Activated CD8-positive, alpha-beta memory T cell treated with anti-CD3 and anti-CD28 coated beads, Interleukin-2, amount 50 U/mL, for 24 hours (primary cell): ENCODE measurements around the gene ST6GALNAC3.
"Not testable (repeated sequence)": the region's sequence is repeated elsewhere in the genome, so short reads cannot be mapped to it uniquely, and the experiment has no call there.

ENCODE experiments used
- DNase-seq: peaks from one replicate; pipeline ENCODE4 v3.0.0-alpha.2; 2020; ENCODE audit errors: extremely low read depth

Gene ST6GALNAC3

DNA sequence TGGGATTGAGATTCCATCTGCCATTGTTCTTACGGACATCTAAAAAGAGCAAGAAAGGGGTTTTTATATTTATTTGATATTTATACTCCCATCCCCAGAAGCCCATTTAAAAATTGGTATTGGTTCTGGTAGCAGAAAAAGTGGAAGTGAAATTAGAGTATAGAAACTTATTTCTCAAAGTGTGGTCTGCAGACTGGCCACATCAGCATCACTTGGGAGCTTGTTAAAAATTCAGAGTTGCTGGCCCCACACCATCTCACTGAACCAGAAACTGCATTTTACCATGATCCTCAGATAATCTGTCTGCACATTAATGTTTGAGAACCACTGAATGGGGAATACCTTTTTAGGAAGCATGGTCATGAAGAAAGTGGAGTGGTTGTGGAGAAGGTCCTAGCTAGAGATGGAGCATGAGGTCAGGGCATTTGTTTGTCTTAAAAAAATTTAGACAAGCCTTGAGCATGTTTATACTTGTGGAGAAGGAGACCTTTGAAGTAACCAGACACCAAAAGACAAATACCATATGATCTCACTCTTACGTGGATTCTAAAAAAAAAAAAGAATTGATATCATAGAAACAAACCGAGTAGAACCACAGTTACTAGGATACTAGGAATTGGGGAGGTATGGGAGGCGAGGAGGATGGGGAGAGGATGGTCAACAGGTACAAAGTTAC lies 116.3 kb downstream of the ST6GALNAC3 start:
- no peak for DNase-seq

DNA sequence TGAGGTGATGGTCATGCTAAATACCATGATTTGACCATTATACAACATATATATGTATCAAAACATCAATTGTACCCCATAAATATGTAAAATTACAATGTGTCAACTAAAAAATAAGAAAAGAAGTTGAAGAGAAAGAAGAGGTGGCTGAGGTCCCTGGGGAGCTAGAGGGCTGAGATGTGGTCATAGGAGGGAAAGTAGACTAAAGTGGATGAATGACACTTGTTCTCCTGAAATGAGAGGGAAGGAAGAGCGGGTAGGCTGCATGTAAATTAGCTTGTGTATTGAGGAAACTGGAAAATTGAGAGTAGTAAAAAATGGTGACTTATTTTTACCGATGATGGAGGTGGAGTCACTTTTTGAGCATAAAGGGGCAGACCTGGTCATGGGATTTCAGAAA lies 117.0 kb downstream of the ST6GALNAC3 start:
- DNase-seq = no peak

DNA sequence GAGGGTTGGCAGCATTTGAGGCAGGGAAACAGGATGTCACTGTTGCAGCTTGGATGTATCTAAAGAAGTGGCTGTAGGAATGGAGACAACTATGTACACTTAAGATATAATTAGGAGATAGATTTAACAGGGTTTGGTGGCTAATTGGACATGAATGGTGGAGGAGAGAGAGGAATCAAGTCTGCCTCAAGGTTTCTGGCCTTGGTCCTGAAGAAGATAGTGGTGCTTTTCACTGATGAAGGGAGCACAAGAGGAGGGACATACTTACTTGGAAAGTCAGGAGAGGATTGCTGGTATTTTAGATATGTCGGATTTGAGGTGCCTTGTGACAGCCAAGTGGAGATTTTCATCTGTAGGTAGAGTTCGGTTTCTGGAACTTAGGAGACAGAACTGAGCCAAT lies 123.9 kb downstream of the ST6GALNAC3 start:
- DNase-seq = no peak

DNA sequence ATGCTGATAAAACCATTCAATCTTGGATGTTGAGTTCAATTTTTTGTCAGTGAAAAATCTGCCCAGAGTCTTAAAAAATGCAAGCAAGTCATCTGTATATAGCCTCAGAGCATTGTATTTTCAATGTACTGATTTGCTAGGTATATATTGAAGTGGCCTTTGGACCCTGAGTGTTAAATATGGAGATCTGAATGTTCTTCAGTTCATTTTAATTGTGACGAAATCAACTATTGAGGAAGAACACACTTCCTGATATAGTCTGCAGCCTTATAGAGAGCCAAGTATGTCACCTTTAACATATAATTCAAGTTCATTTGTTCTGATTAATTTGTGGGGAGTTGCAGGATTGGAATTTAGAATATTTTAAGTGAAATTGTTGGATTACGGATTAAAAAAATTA lies 128.1 kb downstream of the ST6GALNAC3 start:
- DNase-seq = no peak

DNA sequence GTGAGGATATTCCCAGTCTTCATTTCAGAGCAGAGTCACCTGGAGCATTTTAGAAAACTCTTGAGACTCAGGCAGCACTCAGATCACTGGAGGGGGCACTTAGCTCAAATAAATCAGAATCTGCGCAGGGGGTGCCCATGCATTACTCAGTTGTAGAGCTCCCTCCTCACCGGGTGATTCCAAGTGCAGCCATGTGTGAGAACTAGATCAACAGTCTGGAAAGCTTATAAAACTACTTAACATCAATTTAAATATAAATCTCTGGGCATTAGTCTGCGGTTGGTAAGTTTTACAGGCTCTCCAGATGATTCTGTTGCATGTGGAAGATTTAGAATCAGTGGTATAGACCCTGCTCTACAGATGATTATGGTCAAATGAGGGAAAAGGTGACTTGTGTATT lies 128.6 kb downstream of the ST6GALNAC3 start:
- DNase-seq = no peak

GRCh38 chr1:76209238-76209637 lies 134.7 kb downstream of the ST6GALNAC3 start:
- no peak for DNase-seq

DNA sequence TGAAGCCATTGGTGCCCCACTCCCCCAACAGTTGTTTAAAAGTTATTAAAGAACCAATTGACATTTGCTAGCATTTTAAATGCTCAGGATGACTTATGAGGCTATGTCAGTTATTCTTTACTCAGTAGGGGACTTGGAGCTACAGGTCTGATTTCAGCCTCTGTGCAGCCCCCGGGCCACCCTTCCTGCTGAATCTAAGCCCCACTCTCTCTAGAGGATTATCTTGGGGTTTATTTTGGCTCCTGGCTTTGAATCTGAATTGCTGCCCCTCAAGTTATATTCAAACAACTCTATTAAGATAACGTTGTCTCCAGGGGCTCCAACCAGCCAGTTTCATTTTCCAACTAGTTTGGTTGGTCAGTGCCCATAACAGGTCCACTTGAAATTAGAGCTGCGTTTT lies 135.1 kb downstream of the ST6GALNAC3 start:
- no peak for DNase-seq

DNA sequence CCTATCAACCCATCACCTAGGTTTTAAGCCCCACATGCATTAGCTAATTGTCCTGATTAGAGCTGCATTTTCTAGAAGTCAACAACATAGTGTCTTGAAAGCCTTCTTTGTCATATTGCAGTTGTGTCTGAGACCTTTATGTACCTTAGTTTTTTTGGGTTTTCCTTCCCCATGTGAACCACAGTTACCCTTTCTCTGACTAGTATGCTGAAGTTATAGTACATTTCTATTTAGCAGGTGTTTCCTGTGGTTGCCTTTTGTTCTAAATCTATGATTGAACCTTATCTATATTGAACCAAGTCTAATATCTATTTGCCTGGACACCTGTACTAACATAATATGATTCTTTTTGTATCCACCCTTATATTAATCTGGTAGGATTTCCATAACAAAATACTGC lies 135.6 kb downstream of the ST6GALNAC3 start:
- DNase-seq = no peak

DNA sequence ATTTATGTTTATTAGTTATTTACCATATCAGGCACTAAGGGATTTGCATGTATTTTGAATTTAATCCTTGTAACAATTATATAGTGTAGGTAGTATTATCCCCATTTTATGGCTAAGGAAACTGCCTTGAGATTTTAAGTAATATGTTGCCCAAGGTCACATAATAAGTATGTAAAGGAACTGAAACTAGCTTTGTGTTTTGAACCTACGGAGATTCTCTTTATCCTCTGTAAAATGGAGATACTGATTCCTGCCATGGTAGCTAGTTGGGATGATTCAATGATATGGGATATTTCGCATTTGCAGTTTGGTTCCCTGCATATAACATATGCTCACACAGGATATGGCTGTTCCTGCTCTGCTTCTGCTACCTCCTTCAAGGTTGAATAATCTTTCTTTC lies 144.3 kb downstream of the ST6GALNAC3 start:
- DNase-seq = no peak

DNA sequence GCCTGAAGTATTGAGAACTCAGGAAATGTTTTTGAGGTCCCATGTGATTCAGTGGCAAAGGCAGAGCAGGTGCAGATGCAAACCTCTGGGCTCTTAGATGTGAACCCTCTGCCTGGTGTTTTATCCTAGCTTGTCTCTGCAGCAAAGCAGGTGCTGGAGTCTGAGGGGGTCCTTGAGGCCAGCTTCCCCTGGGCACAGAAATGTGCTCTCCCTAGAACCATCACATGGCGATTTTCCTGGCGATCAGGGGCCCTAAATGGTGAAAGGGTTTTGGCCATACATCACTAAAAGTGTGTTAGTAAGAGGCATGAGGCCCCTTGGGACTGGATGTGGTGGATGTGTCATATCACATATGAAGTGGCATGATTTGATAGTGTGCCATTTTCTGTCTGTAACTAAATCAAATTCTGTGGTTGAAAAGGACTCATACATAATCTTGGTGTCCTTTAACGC lies 144.8 kb downstream of the ST6GALNAC3 start:
- no peak for DNase-seq

DNA sequence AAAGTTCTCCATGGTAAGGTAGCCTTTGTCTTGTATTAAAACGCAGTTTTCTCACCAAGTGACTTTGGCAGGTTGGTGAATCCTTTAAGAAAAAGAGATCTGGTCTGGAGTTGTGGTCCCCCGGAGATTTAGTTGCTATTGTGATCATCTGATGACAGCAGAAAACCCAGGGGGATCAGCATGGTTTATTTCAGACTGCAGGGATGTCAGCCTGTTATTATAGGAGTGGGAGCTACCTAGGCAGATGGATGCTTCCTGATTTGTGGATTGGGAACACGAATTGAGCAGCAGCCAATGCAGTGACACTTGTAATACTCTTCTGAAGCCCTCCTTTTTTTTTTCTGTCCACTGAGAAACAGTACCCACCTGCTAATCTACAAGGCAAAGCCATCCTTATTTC lies 150.2 kb downstream of the ST6GALNAC3 start:
- DNase-seq = no peak

DNA sequence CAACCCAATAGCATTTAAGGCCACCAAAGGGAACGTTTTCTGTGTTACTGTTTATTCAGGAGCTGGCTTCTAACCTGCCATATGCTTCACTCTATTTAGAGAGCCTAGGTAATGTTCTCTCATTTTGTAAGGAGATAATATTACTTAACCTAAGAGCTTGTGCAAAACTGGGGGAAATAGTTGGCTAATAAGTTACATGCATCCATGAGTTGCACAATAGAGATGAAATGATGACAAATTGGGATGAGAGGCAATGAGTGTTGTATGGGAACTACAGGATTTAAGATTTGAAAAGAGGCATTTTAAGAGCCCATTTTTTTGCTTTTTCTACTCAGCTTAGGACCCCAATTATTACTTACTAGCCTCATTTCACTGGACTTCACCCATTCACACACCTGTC lies 151.0 kb downstream of the ST6GALNAC3 start:
- no peak for DNase-seq

DNA sequence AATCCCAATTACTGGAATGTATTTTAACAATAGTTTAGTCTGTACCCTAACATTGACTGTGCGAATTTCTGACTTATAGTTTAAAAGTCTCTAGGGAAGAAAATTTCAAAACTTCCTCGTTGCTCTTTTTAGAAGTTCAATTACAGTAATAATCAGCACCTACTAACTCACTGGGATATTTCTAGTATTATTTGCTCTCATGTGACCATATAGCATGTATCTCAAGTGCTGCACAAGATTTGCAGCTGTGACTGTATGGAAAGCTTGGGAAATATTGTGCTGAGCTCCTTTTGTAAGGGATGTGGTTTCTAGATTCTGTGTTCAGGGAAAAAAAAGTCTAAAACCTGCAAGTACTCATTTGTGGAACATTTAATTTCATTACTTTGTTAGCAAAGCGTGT lies 153.1 kb downstream of the ST6GALNAC3 start:
- no peak for DNase-seq

DNA sequence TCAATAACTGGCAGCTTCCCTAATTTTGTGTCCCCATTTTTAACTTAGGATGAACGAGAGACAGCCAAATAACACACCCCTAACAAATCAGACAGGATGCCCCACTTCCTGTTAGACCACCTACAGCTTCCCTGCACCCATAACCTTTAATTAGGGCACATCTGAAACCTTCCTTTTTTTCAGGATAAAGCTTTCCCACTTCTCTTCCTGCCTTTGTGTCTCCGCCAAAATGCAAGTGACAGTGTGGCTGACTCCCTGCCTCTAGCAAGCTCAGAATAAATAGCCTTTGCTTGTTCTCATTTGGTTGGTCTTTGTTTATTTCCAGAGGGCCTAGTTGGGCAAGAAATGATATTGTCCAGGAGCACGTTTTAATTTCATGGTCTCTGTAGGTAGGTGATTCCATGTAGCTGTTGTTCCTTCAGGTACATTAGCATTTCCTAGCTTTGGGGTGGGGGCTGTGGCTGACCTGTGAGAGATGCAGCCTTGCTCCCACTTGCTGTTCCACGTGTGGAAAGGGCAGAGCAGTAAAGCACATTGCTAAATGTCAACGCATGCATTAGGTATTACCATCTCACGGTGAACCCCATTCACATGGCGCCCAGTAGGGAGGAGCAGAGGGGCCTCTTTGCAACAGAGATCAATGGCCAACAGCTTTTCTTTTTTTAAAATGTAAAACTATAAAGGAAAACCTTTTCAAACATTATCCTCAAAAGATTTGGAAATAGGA lies 154.9 kb downstream of the ST6GALNAC3 start:
- DNase-seq = no peak

- DNase-seq = no peak
These were observed 156.3 kb downstream of the ST6GALNAC3 start for GRCh38 chr1:76230842-76231281.

- DNase-seq = no peak
These were observed 156.8 kb downstream of the ST6GALNAC3 start for GRCh38 chr1:76231320-76231719.

DNA sequence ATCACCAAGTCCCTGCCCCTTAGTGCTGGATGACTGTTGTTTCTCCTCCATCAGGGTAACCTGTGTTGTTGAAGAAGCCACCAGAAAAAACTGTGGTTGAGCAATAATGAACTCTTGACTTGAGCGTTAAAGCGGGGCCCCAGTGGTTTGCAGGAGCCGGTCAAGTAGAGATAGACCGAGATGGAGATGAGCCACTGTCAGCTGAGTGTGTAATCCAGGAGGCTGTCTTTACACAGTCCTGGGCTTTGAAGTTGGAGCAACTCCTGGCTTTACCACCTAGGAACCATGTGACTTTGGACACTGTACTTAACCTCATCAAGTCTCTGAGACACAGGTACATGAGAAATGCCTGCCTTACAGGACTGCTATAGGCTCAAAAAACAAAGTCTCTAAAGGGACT lies 158.1 kb downstream of the ST6GALNAC3 start:
- no peak for DNase-seq

DNA sequence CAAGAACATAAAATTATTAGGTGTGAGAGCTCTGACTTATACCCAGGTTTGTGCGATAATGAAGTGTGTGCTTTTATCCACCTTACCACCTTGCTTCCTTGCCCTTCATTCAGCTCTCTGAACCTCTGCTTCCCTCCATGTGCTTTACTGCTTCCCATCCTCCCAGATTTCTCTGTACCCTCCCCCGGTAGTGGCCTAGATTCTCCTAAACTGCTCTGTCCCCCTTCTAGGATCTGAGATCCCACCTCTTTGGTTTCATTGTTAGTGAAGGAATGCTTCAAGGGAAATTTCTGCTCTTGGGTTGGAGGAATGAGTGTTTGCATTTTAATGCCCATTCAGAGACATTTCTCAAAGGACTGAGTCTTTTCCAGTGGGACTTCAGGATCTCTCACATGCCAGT lies 159.5 kb downstream of the ST6GALNAC3 start:
- no peak for DNase-seq

DNA sequence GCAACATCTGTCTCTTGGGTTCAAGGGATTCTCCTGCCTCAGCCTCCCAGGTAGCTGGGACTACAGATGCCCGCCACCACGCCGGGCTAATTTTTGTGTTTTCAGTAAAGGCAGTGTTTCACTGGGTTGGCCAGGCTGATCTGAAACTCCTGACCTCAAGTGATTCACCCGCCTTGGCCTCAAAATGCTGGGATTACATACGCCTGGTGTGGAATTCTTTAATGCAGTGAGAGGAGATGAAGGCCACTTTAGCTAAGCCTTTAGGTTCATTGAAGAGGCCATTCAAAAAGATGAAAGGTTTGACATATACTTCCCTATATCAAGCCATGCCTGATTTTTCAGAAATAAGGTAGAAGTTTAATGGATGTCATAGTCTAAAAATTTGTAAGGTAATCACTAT lies 162.7 kb downstream of the ST6GALNAC3 start:
- no peak for DNase-seq

DNA sequence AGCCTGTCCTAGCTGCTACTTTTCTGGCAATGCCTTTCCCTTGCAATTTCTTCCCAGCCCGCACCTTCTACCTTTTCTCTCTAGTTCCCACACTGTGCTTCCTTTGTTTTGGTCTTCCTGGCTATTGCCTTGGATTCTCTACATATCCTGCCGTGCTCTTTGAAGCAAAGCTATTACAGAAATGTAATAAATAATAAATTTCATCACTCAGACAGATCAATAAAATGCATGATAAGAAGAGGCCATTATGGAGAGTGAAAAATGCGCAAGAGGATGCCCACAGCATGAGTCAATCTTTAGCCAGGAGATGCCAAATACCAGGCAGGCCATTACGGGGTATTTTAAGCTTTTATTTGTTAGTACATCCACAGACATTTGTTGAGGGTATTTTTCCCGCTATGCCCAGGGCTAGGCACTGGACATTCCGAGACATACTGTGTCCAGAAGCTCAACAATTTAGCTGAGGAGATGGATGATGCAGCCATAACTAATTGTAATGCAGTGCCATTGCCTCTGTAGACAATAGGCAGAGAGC lies 163.6 kb downstream of the ST6GALNAC3 start:
- no peak for DNase-seq

DNA sequence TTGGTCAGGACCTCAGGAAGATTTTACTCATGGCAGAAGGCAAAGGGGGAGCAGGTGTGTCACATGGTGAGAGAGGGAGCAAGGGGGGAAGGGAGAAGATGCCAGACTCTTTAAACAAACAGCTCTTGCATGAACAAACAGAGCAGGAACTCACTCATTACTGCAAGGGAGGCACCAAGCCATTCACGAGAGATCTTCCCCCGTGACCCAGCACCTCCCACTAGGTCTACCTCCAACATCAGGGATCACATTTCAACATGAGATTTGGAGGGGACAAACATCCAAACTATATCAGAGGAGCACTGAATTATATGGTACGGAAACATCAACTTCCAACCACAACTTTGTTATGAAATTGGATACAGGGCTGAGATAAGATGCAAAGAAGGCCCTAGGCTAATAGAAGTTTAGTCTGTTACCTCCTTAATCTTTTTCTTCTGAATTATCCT lies 164.9 kb downstream of the ST6GALNAC3 start:
- DNase-seq = no peak

DNA sequence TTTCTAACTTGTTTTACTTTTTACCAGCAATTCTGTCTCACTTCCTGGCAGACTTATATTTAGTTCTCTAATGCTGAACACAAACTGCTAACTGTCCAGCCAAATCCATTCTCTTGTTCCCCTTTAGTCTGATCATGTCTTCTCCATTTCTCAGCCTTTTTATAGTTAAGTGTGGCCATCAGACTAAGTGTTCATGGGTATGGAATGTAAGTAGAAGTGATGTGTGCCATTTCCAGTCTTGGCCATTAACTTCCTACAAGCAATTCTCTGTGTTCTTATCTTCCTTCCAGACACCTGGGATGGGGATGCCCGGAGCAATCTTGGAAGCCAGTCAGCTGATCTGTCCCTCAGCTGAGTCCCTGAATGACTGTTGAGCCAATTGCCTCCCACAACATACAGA lies 165.8 kb downstream of the ST6GALNAC3 start:
- DNase-seq = no peak

GRCh38 chr1:76242587-76242986 lies 168.0 kb downstream of the ST6GALNAC3 start:
- not testable (repeated sequence) for DNase-seq
